MM.1S (cell line): ENCODE data around the gene BTN2A1.
"Not testable (repeated sequence)": the region's sequence is repeated elsewhere in the genome, so short reads cannot be mapped to it uniquely, and the experiment has no call there.

Source experiments
- DNase-seq: peaks from one replicate; pipeline ENCODE4 v3.0.0-alpha.2; 2015
- H2AFZ ChIP-seq: fragments of 300-600 bp; sonication (generic); 2 replicates; pipeline ENCODE4 v1.6.0; 2016; ENCODE audit warnings: antibody characterized with exemption, low read length
- H3F3A ChIP-seq: fragments of 300-600 bp; sonication (generic); 2 replicates; pipeline ENCODE4 v1.6.1; 2016; ENCODE audit warnings: mild to moderate bottlenecking, antibody characterized with exemption, low read length, moderate library complexity, mixed read lengths; ENCODE audit not compliant: insufficient read depth
- H3K27ac ChIP-seq: fragments of 300-600 bp; sonication (generic); 2 replicates; pipeline ENCODE4 v1.5.1; 2016; ENCODE audit warnings: mild to moderate bottlenecking, low read length
- H3K27me3 ChIP-seq: fragments of 300-600 bp; sonication (generic); replicated peaks from 2 replicates; pipeline ENCODE4 v1.6.0; 2016; ENCODE audit warnings: low read length; ENCODE audit not compliant: insufficient read depth
- H3K36me3 ChIP-seq: fragments of 300-600 bp; sonication (generic); replicated peaks from 2 replicates; pipeline ENCODE4 v1.6.1; 2016; ENCODE audit warnings: mild to moderate bottlenecking, low read length, mixed read lengths; ENCODE audit not compliant: insufficient read depth
- H3K4me1 ChIP-seq: fragments of 300-600 bp; sonication (generic); 2 replicates; pipeline ENCODE4 v1.6.1; 2016; ENCODE audit warnings: low read length, mixed read lengths
- H3K4me2 ChIP-seq: fragments of 300-600 bp; sonication (generic); 2 replicates; pipeline ENCODE4 v1.6.0; 2016; ENCODE audit warnings: low read depth, low read length
- H3K4me3 ChIP-seq: fragments of 300-600 bp; sonication (generic); 2 replicates; pipeline ENCODE4 v1.5.1; 2016; ENCODE audit warnings: low read length, mixed read lengths
- H3K79me2 ChIP-seq: fragments of 300-600 bp; sonication (generic); 2 replicates; pipeline ENCODE4 v1.6.1; 2016; ENCODE audit warnings: mixed run types, low read length, mixed read lengths
- H3K9ac ChIP-seq: fragments of 300-600 bp; sonication (generic); 2 replicates; pipeline ENCODE4 v1.6.1; 2016; ENCODE audit warnings: low read length, mixed read lengths
- H3K9me2 ChIP-seq: fragments of 300-600 bp; sonication (generic); replicated peaks from 2 replicates; pipeline ENCODE4 v1.6.1; 2016; ENCODE audit warnings: mild to moderate bottlenecking, low read length, mixed read lengths; ENCODE audit not compliant: insufficient read depth
- H3K9me3 ChIP-seq: fragments of 300-600 bp; sonication (generic); replicated peaks from 2 replicates; pipeline ENCODE4 v1.6.1; 2016; ENCODE audit warnings: mild to moderate bottlenecking, low read length, mixed read lengths; ENCODE audit not compliant: insufficient read depth
- H4K20me1 ChIP-seq: fragments of 300-600 bp; sonication (generic); 2 replicates; pipeline ENCODE4 v1.6.1; 2016; ENCODE audit warnings: mild to moderate bottlenecking, low read length, moderate library complexity, mixed read lengths; ENCODE audit not compliant: insufficient read depth
- EZH2 ChIP-seq: fragments of 300-600 bp; sonication (generic); optimal IDR thresholded peaks from 2 replicates; pipeline ENCODE3; 2017; ENCODE audit warnings: low read depth, mild to moderate bottlenecking, antibody characterized with exemption, low read length, mixed read lengths
- EZH2phosphoT487 ChIP-seq: fragments of 300-600 bp; sonication (generic); IDR thresholded peaks from 2 replicates; pipeline ENCODE4 v1.6.1; 2018; ENCODE audit warnings: antibody characterized with exemption, low read length
- TF ChIP-seq, protein P1 (sequence below): fragments of 300-600 bp; sonication (generic); IDR thresholded peaks from 2 replicates; pipeline ENCODE4 v1.5.1; 2016; ENCODE audit warnings: antibody characterized with exemption, low read length, mixed read lengths

The BTN2A1 gene

DNA sequence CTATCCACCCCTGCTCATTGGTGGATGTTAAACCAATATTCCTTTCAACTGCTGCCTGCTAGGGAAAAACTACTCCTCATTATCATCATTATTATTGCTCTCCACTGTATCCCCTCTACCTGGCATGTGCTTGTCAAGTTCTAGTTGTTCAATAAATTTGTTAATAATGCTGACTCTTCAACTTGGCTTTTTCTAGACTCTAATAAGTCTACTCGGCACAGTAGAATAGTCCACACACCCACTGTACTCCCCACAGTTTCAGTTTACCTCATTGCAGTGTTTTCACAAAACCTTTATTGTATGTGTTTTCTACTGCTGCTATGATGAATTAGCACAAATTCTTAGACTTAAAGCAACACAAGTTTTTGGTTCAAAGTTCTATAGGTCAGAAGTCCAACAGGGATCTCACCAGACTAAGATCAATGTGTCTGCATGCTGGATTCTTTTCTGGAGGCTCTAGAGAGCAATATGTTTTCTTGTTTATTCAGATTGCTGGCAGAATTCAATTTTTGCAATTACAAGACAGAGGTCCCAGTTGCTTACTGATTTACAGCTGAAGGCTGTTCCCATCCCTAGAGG lies 42.6 kb upstream of the BTN2A1 start:
- Histone ChIP-seq H3K4me3 (no peak overlapping the region), H3K27me3 (no peaks in the 10 kb centered on the region), H3K4me2 (no peak overlapping the region), H3K9ac (no peak overlapping the region), H3K36me3 (0 out of 2 replicates have a peak, but pooled peaks cover 7% of the 10 kb centered on the region), H3F3A (no peaks in the 10 kb centered on the region), H3K9me2 (no peaks in the 10 kb centered on the region), H4K20me1 (no peaks in the 10 kb centered on the region), H3K79me2 (no peaks in the 10 kb centered on the region), H3K27ac (no peak overlapping the region), H3K4me1 (0 out of 2 replicates have a peak, but pooled peaks cover under 1% of the 10 kb centered on the region), H3K9me3 (no peaks in the 10 kb centered on the region), H2AFZ (no peak overlapping the region)
- TF ChIP-seq EZH2 = no peak
- no peak for DNase-seq

DNA sequence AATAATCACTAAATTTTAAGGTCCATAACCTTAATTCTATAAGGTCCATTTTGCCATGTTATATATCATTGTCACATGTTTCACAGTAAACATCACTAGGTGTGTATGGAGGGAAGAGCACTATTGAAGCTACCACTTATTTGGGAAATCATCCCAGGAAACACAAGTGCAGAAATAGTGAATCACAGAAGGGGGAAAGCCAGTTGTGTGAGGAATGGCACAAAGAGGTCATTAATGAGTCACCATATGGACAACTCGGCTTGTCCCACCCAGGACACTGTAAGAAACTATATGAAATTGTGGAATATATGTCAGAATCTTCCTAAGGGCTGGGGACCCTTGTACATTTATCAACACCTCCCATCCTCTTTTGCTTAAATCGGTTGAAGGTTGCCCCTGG lies 42.0 kb upstream of the BTN2A1 start:
- Histone ChIP-seq H3K4me1 (peaks cover 7% of the 10 kb centered on the region), H3K9me3 (no peaks in the 10 kb centered on the region), H3K4me3 (no peak overlapping the region), H4K20me1 (no peaks in the 10 kb centered on the region), H3K27ac (no peak overlapping the region), H3K9me2 (no peaks in the 10 kb centered on the region), H3F3A (peaks cover 1% of the 10 kb centered on the region), H3K79me2 (no peaks in the 10 kb centered on the region), H3K36me3 (0 out of 2 replicates have a peak, but pooled peaks cover 7% of the 10 kb centered on the region), H3K9ac (no peak overlapping the region), H2AFZ (no peak overlapping the region), H3K4me2 (no peak overlapping the region), H3K27me3 (no peaks in the 10 kb centered on the region)
- TF ChIP-seq, protein P1, sequence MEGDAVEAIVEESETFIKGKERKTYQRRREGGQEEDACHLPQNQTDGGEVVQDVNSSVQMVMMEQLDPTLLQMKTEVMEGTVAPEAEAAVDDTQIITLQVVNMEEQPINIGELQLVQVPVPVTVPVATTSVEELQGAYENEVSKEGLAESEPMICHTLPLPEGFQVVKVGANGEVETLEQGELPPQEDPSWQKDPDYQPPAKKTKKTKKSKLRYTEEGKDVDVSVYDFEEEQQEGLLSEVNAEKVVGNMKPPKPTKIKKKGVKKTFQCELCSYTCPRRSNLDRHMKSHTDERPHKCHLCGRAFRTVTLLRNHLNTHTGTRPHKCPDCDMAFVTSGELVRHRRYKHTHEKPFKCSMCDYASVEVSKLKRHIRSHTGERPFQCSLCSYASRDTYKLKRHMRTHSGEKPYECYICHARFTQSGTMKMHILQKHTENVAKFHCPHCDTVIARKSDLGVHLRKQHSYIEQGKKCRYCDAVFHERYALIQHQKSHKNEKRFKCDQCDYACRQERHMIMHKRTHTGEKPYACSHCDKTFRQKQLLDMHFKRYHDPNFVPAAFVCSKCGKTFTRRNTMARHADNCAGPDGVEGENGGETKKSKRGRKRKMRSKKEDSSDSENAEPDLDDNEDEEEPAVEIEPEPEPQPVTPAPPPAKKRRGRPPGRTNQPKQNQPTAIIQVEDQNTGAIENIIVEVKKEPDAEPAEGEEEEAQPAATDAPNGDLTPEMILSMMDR = no peak
- TF ChIP-seq EZH2phosphoT487 = no peak
- no peak for TF ChIP-seq EZH2
- DNase-seq = no peak

DNA sequence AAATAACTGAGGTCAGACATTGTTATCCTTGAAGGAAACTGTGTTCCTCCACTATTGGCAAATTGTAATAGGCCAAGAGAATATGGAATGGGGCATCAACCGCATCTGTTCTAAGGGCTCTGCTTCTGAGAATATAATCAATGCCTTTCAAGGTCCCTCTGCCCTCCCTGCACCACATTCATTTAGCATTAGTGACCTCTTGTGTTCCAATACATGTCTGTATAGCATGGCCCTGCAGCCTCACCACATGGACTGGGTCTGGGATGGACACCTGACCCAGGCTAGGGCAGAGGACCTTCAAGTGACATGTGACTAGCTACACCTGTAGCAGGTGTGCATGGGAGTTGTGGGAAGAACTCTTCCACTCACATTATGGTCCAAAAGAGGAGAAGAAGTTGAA lies 41.5 kb upstream of the BTN2A1 start:
- Histone ChIP-seq H3K4me3 (no peak overlapping the region), H3K9ac (no peak overlapping the region), H3K4me1 (peaks cover 10% of the 10 kb centered on the region), H3K9me2 (no peaks in the 10 kb centered on the region), H3K36me3 (0 out of 2 replicates have a peak, but pooled peaks cover 3% of the 10 kb centered on the region), H3K9me3 (no peaks in the 10 kb centered on the region), H3K79me2 (no peaks in the 10 kb centered on the region), H3K27me3 (no peaks in the 10 kb centered on the region), H3F3A (peaks cover 3% of the 10 kb centered on the region), H3K27ac (no peak overlapping the region), H3K4me2 (no peak overlapping the region), H4K20me1 (no peaks in the 10 kb centered on the region), H2AFZ (no peak overlapping the region)
- no peak for DNase-seq
- TF ChIP-seq EZH2 = no peak
- TF ChIP-seq, protein P1 = no peak
- no peak for TF ChIP-seq EZH2phosphoT487

DNA sequence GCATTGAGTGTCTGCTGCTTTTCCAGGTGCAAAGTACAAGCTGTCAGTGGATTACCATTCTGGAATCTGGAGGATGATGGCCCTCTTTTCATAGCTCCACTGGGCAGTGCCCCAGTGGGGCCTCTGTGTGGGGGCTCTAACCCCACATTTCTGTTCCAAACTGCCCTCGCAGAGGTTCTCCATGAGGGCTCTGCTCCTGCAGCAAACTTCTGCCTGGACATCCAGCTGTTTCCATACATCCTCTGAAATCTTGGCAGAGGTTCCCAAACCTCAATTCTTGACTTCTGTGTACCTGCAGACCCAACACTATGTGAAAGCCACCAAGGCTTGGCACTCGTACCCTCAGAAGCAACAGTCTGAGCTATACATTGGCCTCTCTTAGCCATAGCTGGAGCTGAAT lies 39.7 kb upstream of the BTN2A1 start:
- not testable (repeated sequence) for H3K4me1 ChIP-seq, H3K27ac ChIP-seq, H3K79me2 ChIP-seq, H2AFZ ChIP-seq, H3K36me3 ChIP-seq, DNase-seq, H3K4me3 ChIP-seq, H3K9me2 ChIP-seq, H4K20me1 ChIP-seq, H3K9ac ChIP-seq, H3K27me3 ChIP-seq, H3K4me2 ChIP-seq, H3F3A ChIP-seq, H3K9me3 ChIP-seq

DNA sequence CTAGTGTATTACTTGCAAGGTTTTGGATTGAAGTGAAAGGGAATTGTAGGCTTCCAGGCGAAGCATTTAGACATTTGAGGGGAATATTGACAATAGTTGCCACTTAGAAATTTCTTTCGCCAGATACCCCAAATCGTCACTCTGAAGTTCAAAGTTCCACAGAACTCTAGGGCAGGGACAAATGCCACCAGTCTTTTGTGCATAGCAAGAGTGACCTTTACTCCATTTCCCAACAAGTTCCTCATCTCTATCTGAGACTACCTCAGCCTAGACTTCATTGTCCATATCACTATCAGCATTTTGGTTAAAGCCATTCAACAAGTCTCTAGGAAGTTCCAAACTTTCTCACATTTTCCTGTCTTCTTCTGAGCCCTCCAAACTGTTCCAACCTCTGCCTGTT lies 39.0 kb upstream of the BTN2A1 start:
- H3K9me3 ChIP-seq, H3K4me1 ChIP-seq, H3K4me2 ChIP-seq, H3K27ac ChIP-seq, H2AFZ ChIP-seq, H3K4me3 ChIP-seq, H3F3A ChIP-seq, H3K9ac ChIP-seq, DNase-seq, H4K20me1 ChIP-seq, H3K79me2 ChIP-seq, H3K27me3 ChIP-seq, H3K36me3 ChIP-seq, H3K9me2 ChIP-seq: not testable (repeated sequence)
